ENCODE results near the gene TNFRSF21. TPM values are rescaled to one million over a fixed set of nuclear protein-coding genes. Genes with fewer than 3 reads are reported as not detected.
"Not testable (repeated sequence)": the region's sequence is repeated elsewhere in the genome, so short reads cannot be mapped to it uniquely, and the experiment has no call there.

Gene TNFRSF21
- total RNA-seq, 2 donors from 2014 or later: 7.4 to 12.1 TPM

DNA sequence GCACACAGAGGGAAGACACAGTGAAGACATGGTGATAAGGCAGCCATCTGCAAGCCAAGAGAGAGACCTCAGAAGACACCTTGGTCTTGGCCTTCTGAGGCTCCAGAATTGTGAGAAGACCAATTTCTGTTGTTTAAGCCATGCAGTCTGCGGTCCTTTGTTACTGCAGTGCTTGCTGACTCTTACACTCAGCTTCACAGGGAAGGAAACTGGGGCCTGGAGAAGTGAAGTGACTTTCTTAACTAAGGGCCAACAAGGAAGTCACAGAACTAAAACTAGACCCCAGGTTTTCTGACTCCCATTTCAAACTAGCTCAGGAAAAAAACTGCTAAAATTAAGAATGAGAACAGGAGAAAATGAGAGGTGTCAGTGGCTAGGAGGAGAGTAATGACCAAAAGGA lies 74.3 kb downstream of the TNFRSF21 start:
- DNase-seq (ENCODE audit: low spot score): no peak
- Histone ChIP-seq H3K27me3 (no peaks in the 10 kb centered on the region), H3K36me3 (no peaks in the 10 kb centered on the region), H3K27ac (no peak overlapping the region), H3K4me3 (no peak overlapping the region), H3K9me3 (no peaks in the 10 kb centered on the region), H3K4me1 (peaks cover 0 to 21% of the 10 kb centered on the region in 2 donors)
- TF ChIP-seq, protein P1, sequence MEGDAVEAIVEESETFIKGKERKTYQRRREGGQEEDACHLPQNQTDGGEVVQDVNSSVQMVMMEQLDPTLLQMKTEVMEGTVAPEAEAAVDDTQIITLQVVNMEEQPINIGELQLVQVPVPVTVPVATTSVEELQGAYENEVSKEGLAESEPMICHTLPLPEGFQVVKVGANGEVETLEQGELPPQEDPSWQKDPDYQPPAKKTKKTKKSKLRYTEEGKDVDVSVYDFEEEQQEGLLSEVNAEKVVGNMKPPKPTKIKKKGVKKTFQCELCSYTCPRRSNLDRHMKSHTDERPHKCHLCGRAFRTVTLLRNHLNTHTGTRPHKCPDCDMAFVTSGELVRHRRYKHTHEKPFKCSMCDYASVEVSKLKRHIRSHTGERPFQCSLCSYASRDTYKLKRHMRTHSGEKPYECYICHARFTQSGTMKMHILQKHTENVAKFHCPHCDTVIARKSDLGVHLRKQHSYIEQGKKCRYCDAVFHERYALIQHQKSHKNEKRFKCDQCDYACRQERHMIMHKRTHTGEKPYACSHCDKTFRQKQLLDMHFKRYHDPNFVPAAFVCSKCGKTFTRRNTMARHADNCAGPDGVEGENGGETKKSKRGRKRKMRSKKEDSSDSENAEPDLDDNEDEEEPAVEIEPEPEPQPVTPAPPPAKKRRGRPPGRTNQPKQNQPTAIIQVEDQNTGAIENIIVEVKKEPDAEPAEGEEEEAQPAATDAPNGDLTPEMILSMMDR (IDR thresholded peaks at IDR 0.05): no peak

DNA sequence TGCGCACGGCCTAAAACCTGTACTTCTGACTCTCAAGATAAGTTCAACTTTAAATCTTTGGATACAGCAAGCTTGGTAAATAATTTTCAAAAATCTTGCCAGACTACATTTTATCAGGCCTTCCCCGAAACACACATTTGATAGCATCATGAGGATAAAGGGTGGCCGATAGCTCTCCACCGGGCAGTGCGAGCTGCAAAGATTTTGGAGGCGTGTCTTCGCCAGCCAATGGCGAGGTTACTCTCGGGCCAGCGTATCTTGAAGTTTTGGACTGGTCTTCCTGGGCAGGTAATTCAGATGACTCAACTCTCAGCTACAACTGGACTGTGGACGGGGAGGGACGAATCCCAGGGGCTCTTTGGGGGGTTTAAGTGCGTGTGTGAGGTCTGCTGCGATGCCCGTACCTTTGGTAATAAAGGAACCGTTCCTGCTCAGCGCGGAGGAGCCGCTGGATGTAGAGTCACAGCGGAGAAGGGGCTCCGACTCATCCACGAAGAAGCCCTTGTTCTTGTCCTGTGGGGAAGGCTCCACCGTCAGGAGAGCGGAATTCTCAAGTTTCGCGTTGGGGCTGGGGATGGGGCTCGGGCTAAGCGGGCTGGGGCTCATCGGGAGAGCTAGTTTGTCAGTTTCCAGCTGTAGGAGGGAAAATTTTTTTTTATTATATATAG lies 75.3 kb downstream of the TNFRSF21 start:
- peaks cover 0 to 21% of the 10 kb centered on the region in 2 donors for H3K4me1 ChIP-seq
- TF ChIP-seq, protein P1 (IDR thresholded peaks at IDR 0.05): no peak
- H3K27me3 ChIP-seq: no peaks in the 10 kb centered on the region
- no peak for DNase-seq (ENCODE audit: low spot score)
- H3K4me3 ChIP-seq: no peak overlapping the region
- no peaks in the 10 kb centered on the region for H3K36me3 ChIP-seq
- no peak overlapping the region for H3K27ac ChIP-seq
- H3K9me3 ChIP-seq: no peaks in the 10 kb centered on the region

DNA sequence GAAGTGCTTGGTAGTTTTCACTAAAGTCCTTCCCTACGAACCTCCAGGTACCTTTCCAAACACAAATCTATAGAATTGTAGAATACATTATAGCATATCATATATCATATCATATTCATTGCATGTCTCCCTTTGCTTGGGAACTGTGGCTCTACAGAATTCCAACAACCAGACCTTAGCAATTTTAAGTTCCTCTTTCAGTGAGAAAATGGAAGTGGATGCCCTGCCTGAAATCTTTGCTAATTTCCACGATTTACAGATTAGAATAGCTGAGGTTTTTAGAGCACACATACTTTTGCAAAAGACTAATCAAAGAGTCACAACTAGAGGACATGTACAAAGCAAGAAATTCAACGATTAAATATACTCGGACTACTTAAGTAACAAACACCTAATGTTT lies 78.6 kb downstream of the TNFRSF21 start:
- Histone ChIP-seq H3K36me3 (no peaks in the 10 kb centered on the region), H3K27ac (no peak overlapping the region), H3K4me1 (peaks cover 0 to 5% of the 10 kb centered on the region in 2 donors), H3K9me3 (no peaks in the 10 kb centered on the region), H3K4me3 (no peak overlapping the region), H3K27me3 (no peaks in the 10 kb centered on the region)
- no peak for DNase-seq (ENCODE audit: low spot score)
- TF ChIP-seq, protein P1 (IDR thresholded peaks at IDR 0.05): no peak

DNA sequence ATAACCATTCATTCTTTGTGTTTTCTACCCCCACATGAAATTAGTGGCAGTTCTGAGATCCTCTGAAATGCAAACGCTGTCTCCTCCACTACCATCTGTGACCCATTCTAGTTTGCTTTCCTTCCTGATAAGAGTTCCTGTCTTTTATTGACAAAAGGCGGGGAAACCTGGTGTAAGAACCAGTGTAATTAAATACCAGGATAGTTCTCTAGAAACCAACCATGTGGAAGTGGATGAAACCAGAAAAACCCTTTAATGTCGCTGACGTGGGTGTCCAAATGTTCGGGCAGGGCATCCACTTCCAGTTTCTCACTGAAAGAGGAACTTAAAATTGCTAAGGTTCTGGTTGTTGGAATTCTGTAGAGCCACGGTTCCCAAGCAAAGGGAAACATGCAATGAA lies 79.1 kb downstream of the TNFRSF21 start:
- no peak for DNase-seq (ENCODE audit: low spot score)
- Histone ChIP-seq H3K4me3 (no peak overlapping the region), H3K9me3 (no peaks in the 10 kb centered on the region), H3K27ac (no peak overlapping the region), H3K36me3 (no peaks in the 10 kb centered on the region), H3K27me3 (no peaks in the 10 kb centered on the region), H3K4me1 (no peaks in the 10 kb centered on the region)
- TF ChIP-seq, protein P1 (IDR thresholded peaks at IDR 0.05): no peak

DNA sequence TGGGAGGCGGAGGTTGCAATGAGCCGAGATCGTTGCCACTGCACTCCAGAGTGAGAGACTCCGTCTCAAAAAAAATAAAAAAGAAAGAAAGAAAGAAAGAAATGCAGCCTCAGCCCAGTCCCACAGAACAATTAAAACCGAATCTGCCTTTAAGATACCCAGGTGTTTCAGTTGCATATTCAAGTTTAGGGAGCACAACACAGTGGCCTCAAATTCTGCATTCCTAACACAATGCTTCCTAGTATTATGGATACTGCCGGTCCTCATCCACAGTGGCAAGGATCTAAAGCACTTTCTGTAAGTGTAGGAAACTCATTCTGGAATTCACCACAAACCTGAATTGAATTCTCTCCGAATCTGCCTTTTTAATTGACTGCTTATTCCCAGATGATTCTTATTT lies 80.5 kb downstream of the TNFRSF21 start:
- Histone ChIP-seq H3K4me1 (no peaks in the 10 kb centered on the region), H3K27me3 (no peaks in the 10 kb centered on the region), H3K36me3 (no peaks in the 10 kb centered on the region), H3K9me3 (no peaks in the 10 kb centered on the region), H3K4me3 (no peak overlapping the region), H3K27ac (no peak overlapping the region)
- DNase-seq (ENCODE audit: low spot score): no peak
- TF ChIP-seq, protein P1 (IDR thresholded peaks at IDR 0.05): no peak

DNA sequence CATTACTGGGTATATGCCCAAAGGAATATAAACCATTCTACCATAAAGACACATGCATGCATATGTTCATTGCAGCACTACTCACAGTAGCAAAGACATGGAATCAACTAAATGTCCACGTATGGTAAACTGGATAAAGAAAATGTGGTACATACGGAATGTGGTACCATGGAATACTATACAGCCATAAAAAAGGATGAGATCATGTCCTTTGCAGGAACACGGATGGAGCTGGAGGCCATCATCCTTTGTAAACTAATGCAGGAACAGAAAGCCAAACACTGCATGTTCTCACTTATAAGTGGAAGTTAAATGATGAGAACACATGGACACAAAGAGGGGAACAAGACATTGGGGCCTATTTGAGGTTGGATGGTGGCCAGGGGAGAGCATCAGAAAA lies 81.6 kb downstream of the TNFRSF21 start:
- not testable (repeated sequence) for H3K27ac ChIP-seq; H3K9me3 ChIP-seq; H3K27me3 ChIP-seq; H3K4me1 ChIP-seq; H3K36me3 ChIP-seq; H3K4me3 ChIP-seq; DNase-seq (ENCODE audit: low spot score)

DNA sequence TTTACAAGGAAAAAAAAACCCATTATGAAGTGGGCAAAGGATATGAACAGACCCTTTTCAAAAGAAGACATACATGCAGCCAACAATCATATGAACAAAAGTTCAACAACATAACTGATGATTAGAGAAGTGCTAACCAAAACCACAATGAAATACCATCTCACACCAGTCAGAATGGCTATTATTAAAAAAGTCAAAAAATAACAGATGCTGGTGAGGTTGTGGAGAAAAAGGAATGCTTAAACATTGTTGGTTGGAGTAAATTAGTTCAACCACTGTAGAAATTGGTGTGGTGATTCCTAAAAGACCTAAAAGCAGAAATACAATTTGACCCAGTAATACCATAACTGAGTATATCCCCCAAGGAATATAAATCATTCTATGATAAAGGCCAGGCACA lies 86.5 kb downstream of the TNFRSF21 start:
- not testable (repeated sequence) for H3K27me3 ChIP-seq; H3K27ac ChIP-seq; H3K36me3 ChIP-seq; DNase-seq (ENCODE audit: low spot score); H3K9me3 ChIP-seq; H3K4me1 ChIP-seq; H3K4me3 ChIP-seq

Measured in right atrium auricular region (tissue), 2 donors.